Liver (tissue), 3 donors: ENCODE measurements around the gene CRACR2B.

Source experiments
- CTCF ChIP-seq: fragments of 150-350 bp; IDR thresholded peaks from 2 replicates; pipeline ENCODE4 v1.5.1; 2017; ENCODE audit warnings: improper control_type of control experiment, low read depth, low read length; ENCODE audit not compliant: missing input control
- EGR1 ChIP-seq, 2 donors: IDR thresholded peaks; 2 replicates each; pipeline ENCODE4 v1.6.1; 2016 to 2018; ENCODE audit warnings: antibody characterized with exemption in 2 of 2, low read depth in 2 of 2
- FOXA1 ChIP-seq: IDR thresholded peaks from 2 replicates; pipeline ENCODE4 v1.6.1; 2016; ENCODE audit warnings: antibody characterized with exemption
- HNF4A ChIP-seq, 2 donors: conservative IDR thresholded peaks; 2 replicates each; pipeline ENCODE4 v1.6.1; 2016; ENCODE audit warnings: antibody characterized with exemption in 2 of 2, mild to moderate bottlenecking in 2 of 2
- HNF4G ChIP-seq: IDR thresholded peaks from 2 replicates; pipeline ENCODE4 v1.6.1; 2016; ENCODE audit warnings: antibody characterized with exemption
- JUND ChIP-seq, 2 donors: IDR thresholded peaks; 2 replicates each; pipeline ENCODE4 v1.6.1; 2016; ENCODE audit warnings: antibody characterized with exemption in 2 of 2
- MAX ChIP-seq: IDR thresholded peaks from 2 replicates; pipeline ENCODE4 v1.6.1; 2016; ENCODE audit warnings: antibody characterized with exemption
- RAD21 ChIP-seq, 2 donors: IDR thresholded peaks; 2 replicates each; pipeline ENCODE4 v1.6.1; 2016; ENCODE audit warnings: antibody characterized with exemption in 2 of 2, mild to moderate bottlenecking in 2 of 2
- REST ChIP-seq: IDR thresholded peaks from 2 replicates; pipeline ENCODE4 v1.6.1; 2016; ENCODE audit warnings: antibody characterized with exemption, mild to moderate bottlenecking
- RXRA ChIP-seq, 2 donors: IDR thresholded peaks; 2 replicates each; pipeline ENCODE4 v1.6.1; 2017 to 2018; ENCODE audit warnings: antibody characterized with exemption in 2 of 2, mild to moderate bottlenecking in 1 of 2
- SP1 ChIP-seq: IDR thresholded peaks from 2 replicates; pipeline ENCODE4 v1.6.1; 2018; ENCODE audit warnings: antibody characterized with exemption, mild to moderate bottlenecking
- donor health status: healthy.
- donor health status: healthy.

GRCh38 chr11:808427-809286, 19.1 kb upstream of the CRACR2B start:
- TF ChIP-seq CTCF (no peak), JUND (IDR thresholded peaks at IDR 0.05) (no peak), MAX (no peak), REST (no peak), RAD21 (IDR thresholded peaks at IDR 0.05) (no peak), EGR1 (IDR thresholded peaks at IDR 0.05; ENCODE audit: low read depth in 2 of 2) (no peak), SP1 (no peak), HNF4A (conservative IDR thresholded peaks at IDR 0.05) (no peak), FOXA1 (no peak), RXRA (IDR thresholded peaks at IDR 0.05) (peak in 1 of 2 donors; percentile 10), HNF4G (no peak)
